Neural cell (in vitro differentiated cells): ENCODE measurements around the gene APAF1. TPM values are rescaled to one million over a fixed set of nuclear protein-coding genes. Genes with fewer than 3 reads are reported as not detected.

Experiments
- H2AFZ ChIP-seq: fragments of 200-600, 300-800 bp; sonication (generic), shearing (Covaris generic); 2 replicates; pipeline ENCODE4 v1.6.0; 2014; ENCODE audit warnings: low read depth, mild to moderate bottlenecking, antibody characterized with exemption, low read length, moderate library complexity
- H3F3A ChIP-seq: fragments of 200-600 bp; shearing (Covaris generic); 2 replicates; pipeline ENCODE4 v1.6.1; 2016; ENCODE audit warnings: mild to moderate bottlenecking, moderate library complexity, mixed read lengths, antibody characterized with exemption, low read length; ENCODE audit not compliant: insufficient read depth, poor library complexity, severe bottlenecking
- H3K27ac ChIP-seq: fragments of 200-600, 300-800 bp; sonication (generic), shearing (Covaris generic); 2 replicates; pipeline ENCODE4 v1.5.1; 2014; ENCODE audit warnings: mild to moderate bottlenecking, low read length, moderate library complexity
- H3K27me3 ChIP-seq: fragments of 300-800, 200-600 bp; sonication (generic), shearing (Covaris generic); 2 replicates; pipeline ENCODE4 v1.6.0; 2014; ENCODE audit warnings: mild to moderate bottlenecking, low read depth, low read length, moderate library complexity; ENCODE audit not compliant: insufficient read depth
- H3K36me3 ChIP-seq: fragments of 300-800, 200-600 bp; sonication (generic), shearing (Covaris generic); 2 replicates; pipeline ENCODE4 v1.5.1; 2014; ENCODE audit warnings: mild to moderate bottlenecking, antibody characterized with exemption, low read length, moderate library complexity; ENCODE audit not compliant: insufficient read depth
- H3K4me2 ChIP-seq: fragments of 300-800, 200-600 bp; sonication (generic), shearing (Covaris generic); 2 replicates; pipeline ENCODE4 v1.6.0; 2014; ENCODE audit warnings: mild to moderate bottlenecking, low read length
- H3K4me3 ChIP-seq: fragments of 300-800, 200-600 bp; sonication (generic), shearing (Covaris generic); 2 replicates; pipeline ENCODE4 v1.5.1; 2014; ENCODE audit warnings: mild to moderate bottlenecking, low read length, moderate library complexity
- H3K79me2 ChIP-seq: fragments of 200-600 bp; shearing (Covaris generic); replicated peaks from 2 replicates; pipeline ENCODE4 v1.6.0; 2014; ENCODE audit warnings: mild to moderate bottlenecking, low read length, moderate library complexity; ENCODE audit not compliant: insufficient read depth
- H3K9ac ChIP-seq: fragments of 300-800, 200-600 bp; sonication (generic), shearing (Covaris generic); 2 replicates; pipeline ENCODE4 v1.6.1; 2016; ENCODE audit warnings: mild to moderate bottlenecking, low read length, mixed read lengths
- H3K9me2 ChIP-seq: fragments of 200-600 bp; shearing (Covaris generic); 2 replicates; pipeline ENCODE4 v1.6.1; 2016; ENCODE audit warnings: mild to moderate bottlenecking, low read length, mixed read lengths; ENCODE audit not compliant: insufficient read depth
- H3K9me3 ChIP-seq: fragments of 200-600, 300-800 bp; sonication (generic), shearing (Covaris generic); 2 replicates; pipeline ENCODE4 v1.6.1; 2016; ENCODE audit warnings: mild to moderate bottlenecking, mixed run types, low read length, moderate library complexity, mixed read lengths
- H4K20me1 ChIP-seq: fragments of 200-600 bp; shearing (Covaris generic); 2 replicates; pipeline ENCODE4 v1.6.1; 2016; ENCODE audit warnings: mild to moderate bottlenecking, mixed run types; ENCODE audit not compliant: insufficient read depth
- CTCF ChIP-seq: fragments of 450-650 bp; IDR thresholded peaks from 2 replicates; pipeline ENCODE4 v1.5.1; 2014; ENCODE audit warnings: antibody characterized with exemption, mild to moderate bottlenecking, moderate library complexity; ENCODE audit not compliant: poor library complexity, severe bottlenecking
- EP300 ChIP-seq: fragments of 450-650 bp; conservative IDR thresholded peaks from 2 replicates; pipeline ENCODE4 v1.6.1; 2014; ENCODE audit warnings: antibody characterized with exemption, mild to moderate bottlenecking, moderate library complexity; ENCODE audit not compliant: poor library complexity, severe bottlenecking
- EZH2 ChIP-seq: fragments of 200-600, 300-800 bp; shearing (Covaris generic), sonication (generic); IDR thresholded peaks from 2 replicates; pipeline ENCODE4 v1.6.1; 2014; ENCODE audit warnings: antibody characterized with exemption, low read length, borderline replicate concordance, mild to moderate bottlenecking; ENCODE audit not compliant: insufficient read depth, poor library complexity, severe bottlenecking
- MXI1 ChIP-seq: fragments of 450-650 bp; conservative IDR thresholded peaks from 2 replicates; pipeline ENCODE4 v1.6.1; 2014; ENCODE audit warnings: antibody characterized with exemption, mild to moderate bottlenecking; ENCODE audit not compliant: poor library complexity, severe bottlenecking
- POLR2AphosphoS5 ChIP-seq: IDR thresholded peaks from 2 replicates; pipeline ENCODE4 v1.6.1; 2012
- RAD21 ChIP-seq: fragments of 450-650 bp; conservative IDR thresholded peaks from 2 replicates; pipeline ENCODE4 v1.6.1; 2014; ENCODE audit warnings: antibody characterized with exemption, mild to moderate bottlenecking, moderate library complexity
- SMC3 ChIP-seq: fragments of 450-650 bp; conservative IDR thresholded peaks from 2 replicates; pipeline ENCODE4 v1.6.1; 2014; ENCODE audit warnings: antibody characterized with exemption, mild to moderate bottlenecking, moderate library complexity; ENCODE audit not compliant: poor library complexity
- TAF1 ChIP-seq: IDR thresholded peaks from 2 replicates; pipeline ENCODE4 v1.6.1; 2012; ENCODE audit warnings: low read depth
- polyA plus RNA-seq: library from polyadenylated mRNA; depleted of rRNA; stranded (reverse); fragments of >200 nt; gene quantifications from 2 replicates; pipeline ENCODE4 v1.2.3, GENCODE V29; 2014
- TF ChIP-seq, protein P1 (sequence below): IDR thresholded peaks from 2 replicates; pipeline ENCODE4 v1.6.1; 2012; ENCODE audit warnings: borderline replicate concordance

Gene APAF1
- polyA plus RNA-seq, 1 donor from 2014 or later = 32.2 TPM

DNA sequence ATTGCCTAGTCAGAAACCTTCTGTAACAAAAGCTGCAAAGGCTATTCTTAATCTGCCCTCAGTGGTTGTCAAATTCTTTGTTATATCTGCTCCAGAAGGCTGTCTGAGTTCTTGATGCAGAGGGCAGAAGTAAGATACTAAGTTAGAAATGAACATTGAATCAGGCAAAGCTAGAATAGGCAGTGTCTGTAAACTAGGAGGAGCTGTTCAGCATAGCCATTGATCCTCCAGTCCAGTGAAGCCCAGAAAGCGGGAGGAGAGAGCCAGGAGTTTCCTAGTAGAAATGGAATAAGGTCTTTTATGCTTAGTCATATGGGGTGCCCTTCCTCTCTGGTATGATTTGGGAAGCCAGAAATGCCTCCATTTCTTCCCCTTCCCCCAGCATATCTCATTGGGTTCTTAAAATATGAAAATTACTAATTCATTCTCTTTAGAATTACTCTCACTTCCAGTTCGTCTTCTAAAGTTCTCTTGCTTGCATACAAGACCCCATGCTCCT lies 76.2 kb downstream of the APAF1 start (continued):
- no peak for TF ChIP-seq MXI1

DNA sequence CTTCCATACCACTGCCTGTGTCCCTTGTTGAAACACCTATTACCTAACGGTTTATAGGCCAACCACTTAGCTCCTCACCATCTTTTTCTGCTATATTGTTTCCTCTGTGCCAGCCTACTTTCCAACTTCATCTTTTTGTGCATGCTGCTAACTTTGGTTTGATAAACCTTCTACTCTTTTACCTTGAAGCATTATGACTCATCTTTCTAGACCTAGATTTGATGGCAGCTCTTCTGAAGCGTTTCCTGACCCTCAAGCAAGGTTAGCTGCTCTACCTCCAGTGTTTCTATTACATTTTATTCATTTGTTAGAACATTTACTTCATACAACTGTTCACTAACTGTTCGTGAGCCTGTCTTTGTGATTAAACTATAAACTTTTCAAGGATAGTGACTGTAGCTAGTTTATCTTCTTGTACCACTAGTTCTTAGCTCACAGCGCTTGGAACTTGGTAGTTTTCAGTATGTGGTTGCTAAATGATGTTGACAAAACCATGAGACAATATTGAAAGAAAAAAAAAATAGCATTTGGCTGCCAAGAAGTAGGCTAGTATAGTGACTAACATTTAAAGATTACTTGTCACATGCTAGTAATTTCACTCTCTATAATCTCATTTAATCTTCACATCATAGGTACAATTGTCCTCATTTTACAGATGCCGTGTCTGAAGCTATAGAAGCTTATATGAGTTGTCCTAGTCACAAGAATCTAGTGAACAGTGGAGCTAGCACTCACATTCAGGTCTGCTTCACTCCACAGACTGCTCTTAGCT lies 79.5 kb downstream of the APAF1 start:
- no peak for TF ChIP-seq EP300
- no peak for TF ChIP-seq SMC3
- TF ChIP-seq, protein P1, sequence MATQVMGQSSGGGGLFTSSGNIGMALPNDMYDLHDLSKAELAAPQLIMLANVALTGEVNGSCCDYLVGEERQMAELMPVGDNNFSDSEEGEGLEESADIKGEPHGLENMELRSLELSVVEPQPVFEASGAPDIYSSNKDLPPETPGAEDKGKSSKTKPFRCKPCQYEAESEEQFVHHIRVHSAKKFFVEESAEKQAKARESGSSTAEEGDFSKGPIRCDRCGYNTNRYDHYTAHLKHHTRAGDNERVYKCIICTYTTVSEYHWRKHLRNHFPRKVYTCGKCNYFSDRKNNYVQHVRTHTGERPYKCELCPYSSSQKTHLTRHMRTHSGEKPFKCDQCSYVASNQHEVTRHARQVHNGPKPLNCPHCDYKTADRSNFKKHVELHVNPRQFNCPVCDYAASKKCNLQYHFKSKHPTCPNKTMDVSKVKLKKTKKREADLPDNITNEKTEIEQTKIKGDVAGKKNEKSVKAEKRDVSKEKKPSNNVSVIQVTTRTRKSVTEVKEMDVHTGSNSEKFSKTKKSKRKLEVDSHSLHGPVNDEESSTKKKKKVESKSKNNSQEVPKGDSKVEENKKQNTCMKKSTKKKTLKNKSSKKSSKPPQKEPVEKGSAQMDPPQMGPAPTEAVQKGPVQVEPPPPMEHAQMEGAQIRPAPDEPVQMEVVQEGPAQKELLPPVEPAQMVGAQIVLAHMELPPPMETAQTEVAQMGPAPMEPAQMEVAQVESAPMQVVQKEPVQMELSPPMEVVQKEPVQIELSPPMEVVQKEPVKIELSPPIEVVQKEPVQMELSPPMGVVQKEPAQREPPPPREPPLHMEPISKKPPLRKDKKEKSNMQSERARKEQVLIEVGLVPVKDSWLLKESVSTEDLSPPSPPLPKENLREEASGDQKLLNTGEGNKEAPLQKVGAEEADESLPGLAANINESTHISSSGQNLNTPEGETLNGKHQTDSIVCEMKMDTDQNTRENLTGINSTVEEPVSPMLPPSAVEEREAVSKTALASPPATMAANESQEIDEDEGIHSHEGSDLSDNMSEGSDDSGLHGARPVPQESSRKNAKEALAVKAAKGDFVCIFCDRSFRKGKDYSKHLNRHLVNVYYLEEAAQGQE = no peak
- TF ChIP-seq MXI1 = no peak
- no peak overlapping the region for H3K4me3 ChIP-seq

GRCh38 chr12:98725476-98726247 lies 80.6 kb downstream of the APAF1 start:
- Histone ChIP-seq H3K36me3 (no peaks in the 10 kb centered on the region), H3K9ac (no peak overlapping the region), H3K27ac (no peak overlapping the region), H3K9me2 (no peaks in the 10 kb centered on the region), H3K4me3 (no peak overlapping the region), H3K27me3 (no peaks in the 10 kb centered on the region), H3K4me2 (no peak overlapping the region), H4K20me1 (no peaks in the 10 kb centered on the region), H3F3A (no peaks in the 10 kb centered on the region), H3K79me2 (no peaks in the 10 kb centered on the region), H2AFZ (no peak overlapping the region), H3K9me3 (no peaks in the 10 kb centered on the region)
- TF ChIP-seq, protein P1 = no peak
- TF ChIP-seq TAF1 = no peak
- no peak for TF ChIP-seq EP300
- peak; percentile 76 for TF ChIP-seq SMC3
- TF ChIP-seq POLR2AphosphoS5 = no peak
- TF ChIP-seq CTCF = peak; percentile 72
- TF ChIP-seq RAD21 = peak; percentile 75
- no peak for TF ChIP-seq MXI1
- no peak for TF ChIP-seq EZH2

More for the DNA sequence above, 79.5 kb downstream of the APAF1 start:
- no peak overlapping the region for H3K9ac ChIP-seq
- no peaks in the 10 kb centered on the region for H3K79me2 ChIP-seq
- no peak overlapping the region for H2AFZ ChIP-seq
- H3F3A ChIP-seq = no peaks in the 10 kb centered on the region
- no peaks in the 10 kb centered on the region for H4K20me1 ChIP-seq
- no peak overlapping the region for H3K27ac ChIP-seq
- H3K9me2 ChIP-seq = no peaks in the 10 kb centered on the region
- no peaks in the 10 kb centered on the region for H3K36me3 ChIP-seq
- no peaks in the 10 kb centered on the region for H3K9me3 ChIP-seq
- no peaks in the 10 kb centered on the region for H3K27me3 ChIP-seq
- no peak overlapping the region for H3K4me2 ChIP-seq
